Testis (tissue), 5 donors: ENCODE results near the gene RSPO4. TPM values are rescaled to one million over a fixed set of nuclear protein-coding genes. Genes with fewer than 3 reads are reported as not detected.
A peak's percentile ranks its signal among the peaks of the same experiment; 100 is the strongest.

Source experiments
- DNase-seq: peaks from one replicate; pipeline ENCODE4 v3.0.0-alpha.2; 2019
- H3K27ac ChIP-seq, 2 donors: fragments of 200-600 bp; sonication (generic); one replicate each; pipeline ENCODE4 v1.5.1; 2019
- H3K27me3 ChIP-seq: fragments of 200-600 bp; sonication (generic); one replicate; pipeline ENCODE4 v1.5.1; 2019
- H3K36me3 ChIP-seq: fragments of 200-600 bp; sonication (generic); one replicate; pipeline ENCODE4 v1.5.1; 2017; ENCODE audit warnings: low read depth; ENCODE audit errors: missing control alignments
- H3K4me1 ChIP-seq: fragments of 200-600 bp; sonication (generic); one replicate; pipeline ENCODE4 v1.5.1; 2019
- H3K4me3 ChIP-seq, 2 donors: fragments of 200-600 bp; sonication (generic); one replicate each; pipeline ENCODE4 v1.5.1; 2017 to 2019
- H3K9me3 ChIP-seq: fragments of 200-600 bp; sonication (generic); one replicate; pipeline ENCODE4 v1.5.1; 2017
- CTCF ChIP-seq, 3 experiments: fragments of 450-650 bp in 2 of 3; fragments of 200-600 bp in 1 of 3; sonication (generic) in 1 of 3; IDR thresholded peaks; one replicate each; pipeline ENCODE4 v1.5.1; 2016 to 2019; ENCODE audit warnings: antibody characterized with exemption in 3 of 3, mild to moderate bottlenecking in 2 of 3, moderate library complexity in 1 of 3
- POLR2A ChIP-seq: fragments of 450-650 bp; IDR thresholded peaks from one replicate; pipeline ENCODE4 v1.6.1; 2017; ENCODE audit warnings: antibody characterized with exemption, mild to moderate bottlenecking, moderate library complexity
- WGBS, 2 donors: methylation state at CpG; one replicate each; pipeline ENCODE4 v1.1.5; 2018; 5-methylcytosine and 5-hydroxymethylcytosine counted together
- intact Hi-C: fragments of 100-400 bp; cut with DNase I; formaldehyde crosslinking; loops from one replicate; pipeline ENCODE4 v1.15.1; 2023; ENCODE audit warnings: low total_unique reads
- long read RNA-seq, 2 donors: transcript quantifications; one replicate each; lab custom pipeline, GENCODE V29; 2026
- polyA plus RNA-seq: library from polyadenylated mRNA; stranded (reverse); fragments of 350-450 nt; fragmentation: Illumina TruSeq; extraction: RNeasy Lipid Tissue Mini Kit (QIAGEN cat#74804); gene quantifications from one replicate; pipeline ENCODE4 v1.2.3, GENCODE V29; 2014; ENCODE audit warnings: low read depth, low replicate concordance; ENCODE audit not compliant: insufficient read depth
- total RNA-seq, 2 donors: library from RNA; depleted of rRNA; stranded (reverse); fragments of >200 nt; gene quantifications; one replicate each; pipeline ENCODE4 v1.2.3, GENCODE V29; 2016

The RSPO4 gene
- total RNA-seq (1 to 10 TPM; 2.2 to 2.6 TPM), polyA plus RNA-seq (3.2 TPM)
- long read RNA-seq, donor 1: 0 reads
- long read RNA-seq, donor 2: 0 reads

GRCh38 chr20:1001911-1002681, at the start of gene RSPO4:
TSS of gene RSPO4 (minus strand) at chr20:1002311. CDS start at chr20:1002164, 147 bp downstream.
- no peak within 1 kb of the TSS for H3K27ac ChIP-seq
- 4% methylated on average over 16 to 56 of the region's 88 CpGs for WGBS, 2 donors
- H3K9me3 ChIP-seq: no peaks in the 10 kb centered on the region
- peak within 1 kb of the TSS; percentile 36 to 48 for H3K4me3 ChIP-seq
- H3K27me3 ChIP-seq: no peaks in the 10 kb centered on the region
- TF ChIP-seq CTCF (IDR thresholded peaks at IDR 0.05): no peak
- no peak for TF ChIP-seq POLR2A
- H3K4me1 ChIP-seq: no peaks in the 10 kb centered on the region
- DNase-seq: no peak
- H3K36me3 ChIP-seq: no peaks in the 10 kb centered on the region
- intact Hi-C loops: no loop called here

GRCh38 chr20:1050440-1050839, 48.3 kb upstream of the RSPO4 start:
- intact Hi-C loops: no loop called here
- no peak for DNase-seq
- Histone ChIP-seq H3K27me3 (no peaks in the 10 kb centered on the region), H3K27ac (no peak overlapping the region), H3K4me3 (no peak overlapping the region), H3K4me1 (no peaks in the 10 kb centered on the region), H3K9me3 (no peaks in the 10 kb centered on the region), H3K36me3 (no peaks in the 10 kb centered on the region)
- TF ChIP-seq CTCF (IDR thresholded peaks at IDR 0.05) (no peak), POLR2A (no peak)
- 82 to 88% methylated on average over 5 to 6 of the region's 6 CpGs for WGBS, 2 donors

DNA sequence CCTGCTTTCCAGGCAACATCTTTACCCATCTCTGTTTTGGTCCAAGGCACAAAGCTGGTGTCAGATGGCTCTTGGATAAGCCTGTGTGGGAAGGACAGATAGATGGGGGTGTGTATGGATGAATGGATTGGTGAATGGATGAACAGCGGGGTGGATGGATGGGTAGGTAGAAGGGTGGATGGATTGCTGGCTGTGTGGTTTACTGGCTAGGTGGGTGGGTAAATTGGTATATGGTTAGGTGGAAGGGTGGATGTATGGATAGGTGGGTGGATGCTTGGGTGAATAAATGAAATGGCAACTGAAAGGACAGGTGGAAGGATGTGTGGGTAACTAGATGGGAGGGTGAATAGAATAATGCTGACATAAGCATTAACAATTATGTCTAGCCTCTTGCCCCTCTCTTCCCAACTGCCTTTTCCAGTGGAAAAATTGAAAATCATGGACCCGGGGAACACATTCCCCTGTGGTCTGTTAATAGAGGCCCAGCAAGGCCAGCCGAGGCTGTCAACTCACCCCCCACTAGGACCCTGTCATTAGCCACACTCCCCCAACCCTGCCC, 43.8 kb upstream of the RSPO4 start:
- Histone ChIP-seq H3K4me1 (no peaks in the 10 kb centered on the region), H3K4me3 (no peak overlapping the region), H3K36me3 (no peaks in the 10 kb centered on the region), H3K9me3 (no peaks in the 10 kb centered on the region), H3K27ac (no peak overlapping the region), H3K27me3 (no peaks in the 10 kb centered on the region)
- no peak for DNase-seq
- TF ChIP-seq CTCF (IDR thresholded peaks at IDR 0.05) (no peak), POLR2A (no peak)
- intact Hi-C loops: no loop called here
- WGBS, 2 donors: 88 to 89% methylated on average over 3 of the region's 3 CpGs

DNA sequence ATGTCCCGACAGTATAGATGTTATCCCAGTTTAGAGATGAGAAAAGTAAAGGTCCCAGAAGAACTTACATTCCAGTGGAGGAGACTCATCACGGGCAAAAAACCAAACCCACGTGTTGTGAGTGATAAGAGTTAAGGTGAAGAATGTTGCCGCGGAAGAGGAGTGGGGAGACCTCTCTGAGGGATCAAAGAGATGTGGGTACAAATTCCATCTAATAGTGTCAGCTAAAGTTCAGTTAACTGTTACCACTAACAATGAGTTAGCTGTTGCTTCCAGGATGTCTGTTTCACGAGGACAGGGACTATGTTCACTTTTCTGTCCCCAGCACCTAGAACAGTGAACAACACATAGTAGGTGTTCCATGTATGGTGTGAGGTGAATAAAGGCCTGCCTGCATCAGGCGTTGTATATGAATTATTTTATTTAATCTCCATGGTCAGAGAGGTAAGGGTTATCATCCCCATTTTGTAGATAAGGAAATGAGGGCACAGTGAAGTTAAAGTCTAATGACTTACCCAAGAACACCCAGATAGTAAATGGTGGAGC, 39.8 kb upstream of the RSPO4 start:
- H3K36me3 ChIP-seq: no peaks in the 10 kb centered on the region

More for the DNA sequence above, 39.8 kb upstream of the RSPO4 start:
- Histone ChIP-seq H3K27ac (no peak overlapping the region), H3K4me1 (no peaks in the 10 kb centered on the region), H3K4me3 (no peak overlapping the region), H3K27me3 (no peaks in the 10 kb centered on the region), H3K9me3 (no peaks in the 10 kb centered on the region)
- TF ChIP-seq POLR2A: no peak
- TF ChIP-seq CTCF (IDR thresholded peaks at IDR 0.05): no peak
- intact Hi-C loops: no loop called here
- DNase-seq: no peak
- 77 to 82% methylated on average over 7 of the region's 7 CpGs for WGBS, 2 donors
